Measurements from ENCODE around the gene PSME2. TPM values are rescaled to one million over a fixed set of nuclear protein-coding genes. Genes with fewer than 3 reads are reported as not detected.

The PSME2 gene
- total and polyA plus RNA-seq, 9 of the 15 experiments (the other 6 are each of a cell fraction or from before 2014, with no cell fraction given): 111 to 579 (median 159) TPM

DNA sequence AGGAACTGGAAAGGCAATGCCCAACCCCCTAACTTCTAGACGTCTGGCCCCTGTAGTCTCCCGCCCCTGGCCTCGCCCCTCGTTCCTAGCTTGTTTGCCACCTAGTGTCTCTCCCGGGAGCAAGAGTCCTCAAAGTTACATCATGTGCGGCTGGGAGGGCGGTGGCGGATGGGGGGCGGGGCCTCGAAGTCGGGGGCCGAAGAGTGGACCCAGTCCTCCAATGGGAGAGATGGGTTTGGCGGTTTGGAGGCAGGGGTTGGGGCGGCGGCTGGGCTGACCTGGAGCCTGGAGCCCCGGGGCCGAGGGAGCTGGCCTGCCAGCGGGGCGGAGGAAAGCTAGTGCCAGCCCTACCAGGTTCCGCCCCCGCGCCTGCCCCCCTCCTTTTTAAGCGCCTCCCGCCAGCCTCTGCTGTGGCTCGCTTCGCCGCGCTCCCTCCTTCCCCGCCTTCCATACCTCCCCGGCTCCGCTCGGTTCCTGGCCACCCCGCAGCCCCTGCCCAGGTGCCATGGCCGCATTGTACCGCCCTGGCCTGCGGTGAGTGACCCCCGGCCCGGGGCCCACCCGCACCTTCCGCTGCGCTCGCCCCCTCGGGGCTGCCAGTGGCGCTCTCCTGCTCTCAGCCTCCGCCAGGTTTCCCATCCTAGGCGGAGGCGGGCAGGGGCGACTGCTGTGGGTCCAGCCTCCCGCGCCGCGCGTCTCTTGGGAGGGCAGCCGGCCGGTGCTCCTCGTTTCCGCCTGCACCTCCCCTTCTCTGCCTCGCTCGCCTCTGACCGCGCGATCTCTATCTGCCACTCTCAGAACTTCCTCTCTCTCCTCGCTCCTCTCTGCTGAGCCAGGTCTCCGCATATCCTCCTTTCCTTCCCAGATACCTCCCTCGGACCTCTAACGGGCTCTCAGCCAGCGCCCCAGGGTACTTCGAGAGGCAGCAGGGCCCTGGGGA lies 52.2 kb downstream of the PSME2 start, which contains the start of gene PCK2 (continued):
- TF ChIP-seq, protein P1, sequence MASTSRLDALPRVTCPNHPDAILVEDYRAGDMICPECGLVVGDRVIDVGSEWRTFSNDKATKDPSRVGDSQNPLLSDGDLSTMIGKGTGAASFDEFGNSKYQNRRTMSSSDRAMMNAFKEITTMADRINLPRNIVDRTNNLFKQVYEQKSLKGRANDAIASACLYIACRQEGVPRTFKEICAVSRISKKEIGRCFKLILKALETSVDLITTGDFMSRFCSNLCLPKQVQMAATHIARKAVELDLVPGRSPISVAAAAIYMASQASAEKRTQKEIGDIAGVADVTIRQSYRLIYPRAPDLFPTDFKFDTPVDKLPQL (IDR thresholded peaks at IDR 0.05; ENCODE audit: extremely low read depth, insufficient read length): no peak
- peak; percentile 53; the same call in 1 of the 2 replicates for TF ChIP-seq GATA2 (CRISPR knock-in tag; IDR thresholded peaks at IDR 0.05)
- TF ChIP-seq, protein P2, sequence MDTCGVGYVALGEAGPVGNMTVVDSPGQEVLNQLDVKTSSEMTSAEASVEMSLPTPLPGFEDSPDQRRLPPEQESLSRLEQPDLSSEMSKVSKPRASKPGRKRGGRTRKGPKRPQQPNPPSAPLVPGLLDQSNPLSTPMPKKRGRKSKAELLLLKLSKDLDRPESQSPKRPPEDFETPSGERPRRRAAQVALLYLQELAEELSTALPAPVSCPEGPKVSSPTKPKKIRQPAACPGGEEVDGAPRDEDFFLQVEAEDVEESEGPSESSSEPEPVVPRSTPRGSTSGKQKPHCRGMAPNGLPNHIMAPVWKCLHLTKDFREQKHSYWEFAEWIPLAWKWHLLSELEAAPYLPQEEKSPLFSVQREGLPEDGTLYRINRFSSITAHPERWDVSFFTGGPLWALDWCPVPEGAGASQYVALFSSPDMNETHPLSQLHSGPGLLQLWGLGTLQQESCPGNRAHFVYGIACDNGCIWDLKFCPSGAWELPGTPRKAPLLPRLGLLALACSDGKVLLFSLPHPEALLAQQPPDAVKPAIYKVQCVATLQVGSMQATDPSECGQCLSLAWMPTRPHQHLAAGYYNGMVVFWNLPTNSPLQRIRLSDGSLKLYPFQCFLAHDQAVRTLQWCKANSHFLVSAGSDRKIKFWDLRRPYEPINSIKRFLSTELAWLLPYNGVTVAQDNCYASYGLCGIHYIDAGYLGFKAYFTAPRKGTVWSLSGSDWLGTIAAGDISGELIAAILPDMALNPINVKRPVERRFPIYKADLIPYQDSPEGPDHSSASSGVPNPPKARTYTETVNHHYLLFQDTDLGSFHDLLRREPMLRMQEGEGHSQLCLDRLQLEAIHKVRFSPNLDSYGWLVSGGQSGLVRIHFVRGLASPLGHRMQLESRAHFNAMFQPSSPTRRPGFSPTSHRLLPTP (IDR thresholded peaks at IDR 0.05; ENCODE audit: borderline replicate concordance, extremely low read depth, insufficient read length): no peak
- no peak for TF ChIP-seq SMC3 (conservative IDR thresholded peaks at IDR 0.05; ENCODE audit: insufficient read depth, low read depth, low read length)
- no peak for TF ChIP-seq HDAC3 (IDR thresholded peaks at IDR 0.05; ENCODE audit: borderline replicate concordance, partially characterized antibody)
- TF ChIP-seq DACH1 (IDR thresholded peaks at IDR 0.05; ENCODE audit: partially characterized antibody): no peak
- no peak for TF ChIP-seq SETDB1 (IDR thresholded peaks at IDR 0.05; ENCODE audit: low read length)
- no peak for TF ChIP-seq ELF4 (CRISPR knock-in tag; IDR thresholded peaks at IDR 0.05)
- TF ChIP-seq HBP1 (CRISPR knock-in tag; IDR thresholded peaks at IDR 0.05): no peak
- TF ChIP-seq L3MBTL2 (IDR thresholded peaks at IDR 0.05): peak; percentile 70
- no peak for TF ChIP-seq SOX6 (IDR thresholded peaks at IDR 0.05)
- TF ChIP-seq MECOM (CRISPR knock-in tag; IDR thresholded peaks at IDR 0.05): no peak
- peak; percentile 67; the same call in 1 of the 2 replicates for TF ChIP-seq GABPB1 (CRISPR knock-in tag; IDR thresholded peaks at IDR 0.05)
- TF ChIP-seq SMARCC2 (IDR thresholded peaks at IDR 0.05; ENCODE audit: low read depth): no peak
- no peak for TF ChIP-seq ZNF133 (CRISPR knock-in tag; IDR thresholded peaks at IDR 0.05)
- no peak; the same call in 1 of the 2 replicates for TF ChIP-seq MYNN (IDR thresholded peaks at IDR 0.05)
- no peak for TF ChIP-seq MYNN (CRISPR knock-in tag; IDR thresholded peaks at IDR 0.05)
- TF ChIP-seq SRSF1 (IDR thresholded peaks at IDR 0.05; ENCODE audit: low read depth, low read length): no peak
- no peak for TF ChIP-seq ZNF41 (CRISPR knock-in tag; conservative IDR thresholded peaks at IDR 0.05)
- no peak for TF ChIP-seq XRCC3 (IDR thresholded peaks at IDR 0.05)
- no peak for TF ChIP-seq ZNF3 (CRISPR knock-in tag; IDR thresholded peaks at IDR 0.05)
- no peak for TF ChIP-seq ZNF445 (CRISPR knock-in tag; IDR thresholded peaks at IDR 0.05; ENCODE audit: low read depth)
- no peak for TF ChIP-seq RBM15 (IDR thresholded peaks at IDR 0.05; ENCODE audit: insufficient read depth, low read length)
- TF ChIP-seq ZEB2 (IDR thresholded peaks at IDR 0.05): no peak
- peak; percentile 86 for TF ChIP-seq FIP1L1 (IDR thresholded peaks at IDR 0.05; ENCODE audit: low read depth, low read length, poor library complexity, severe bottlenecking)

All from K562 (cell line).